Skin of body (tissue), 2 donors: Measurements from ENCODE around the gene TRIM27. TPM values are rescaled to one million over a fixed set of nuclear protein-coding genes. Genes with fewer than 3 reads are reported as not detected.
"Not testable (repeated sequence)": the region's sequence is repeated elsewhere in the genome, so short reads cannot be mapped to it uniquely, and the experiment has no call there.

Experiments
- DNase-seq: peaks from one replicate; lab custom pipeline; 2025; lab: John Stamatoyannopoulos, UW
- total RNA-seq: library from RNA; depleted of rRNA; stranded (reverse); fragments of >200 nt; gene quantifications from one replicate; pipeline ENCODE4 v1.2.3, GENCODE V29; 2014

TRIM27 gene
- total RNA-seq, 1 donor from 2014 or later = 48.0 TPM

- DNase-seq = peak; percentile 59
These were observed 27.0 kb downstream of the TRIM27 start for GRCh38 chr6:28896505-28897368.

GRCh38 chr6:28895131-28895812 is 28.5 kb downstream of the TRIM27 start:
- peak; percentile 98 for DNase-seq

DNA sequence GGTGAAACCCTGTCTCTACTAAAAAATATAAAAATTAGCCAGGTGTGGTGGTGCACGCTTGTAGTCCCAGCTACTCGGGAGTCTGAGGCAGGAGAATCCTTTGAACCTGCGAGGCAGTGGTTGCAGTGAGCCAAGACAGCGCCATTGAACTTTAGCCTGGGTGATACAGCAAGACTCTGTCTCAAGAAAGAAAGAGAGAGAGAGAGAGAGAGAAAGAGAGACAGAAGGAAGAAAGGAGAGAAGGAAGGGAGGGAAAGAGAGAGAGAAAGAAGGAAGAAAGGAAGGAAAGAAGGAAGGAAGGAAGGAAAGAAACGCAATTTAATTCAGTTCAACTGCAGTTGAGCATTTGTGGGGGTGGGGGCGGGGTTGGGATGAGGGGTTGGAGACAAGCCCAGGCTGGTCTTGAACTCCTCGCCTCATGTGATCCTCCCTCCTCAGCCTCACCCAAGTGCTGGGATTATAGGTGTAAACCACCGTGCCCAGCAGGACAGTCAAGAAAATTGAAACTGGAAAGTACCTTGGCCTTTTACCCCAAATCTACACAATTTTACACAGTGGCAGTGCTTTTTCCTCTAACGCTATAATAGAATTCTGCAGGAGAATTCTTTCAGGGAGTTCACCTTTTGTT is 30.5 kb downstream of the TRIM27 start:
- no peak for DNase-seq

- no peak for DNase-seq
These were observed 31.3 kb downstream of the TRIM27 start for GRCh38 chr6:28892525-28892924.

DNA sequence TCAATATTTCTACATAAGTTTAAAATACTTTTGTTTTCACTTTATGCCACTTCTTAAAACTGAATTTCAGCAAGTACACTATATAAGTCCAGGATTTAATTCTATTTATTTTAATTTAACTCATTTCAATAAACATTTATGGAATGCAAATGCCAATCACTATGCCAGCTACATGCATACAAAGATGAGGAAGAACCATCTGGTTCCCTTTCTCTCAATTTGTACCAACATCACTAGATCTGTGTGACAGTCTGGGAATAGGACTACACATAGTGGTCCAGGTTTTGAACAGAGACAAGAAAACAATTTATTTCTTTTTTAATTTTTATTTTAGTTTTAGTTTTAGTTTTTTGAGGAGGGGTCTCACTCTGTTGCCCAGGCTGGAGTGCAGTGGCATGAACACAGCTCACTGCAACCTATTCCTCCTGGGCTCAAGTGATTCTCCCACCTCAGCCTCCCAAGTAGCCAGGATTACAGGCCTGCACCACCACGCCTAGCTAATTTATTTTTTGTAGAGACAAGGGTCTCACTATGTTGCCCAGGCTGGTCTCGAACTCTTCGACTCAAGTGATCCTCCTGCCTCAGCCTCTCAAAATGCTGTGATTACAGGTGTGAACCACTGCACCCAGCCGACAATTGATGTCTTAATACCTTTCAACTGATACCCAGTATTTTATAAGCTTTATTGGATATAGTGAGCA is 35.8 kb downstream of the TRIM27 start:
- no peak for DNase-seq

GRCh38 chr6:28886079-28886439 is 37.7 kb downstream of the TRIM27 start:
- no peak for DNase-seq

DNA sequence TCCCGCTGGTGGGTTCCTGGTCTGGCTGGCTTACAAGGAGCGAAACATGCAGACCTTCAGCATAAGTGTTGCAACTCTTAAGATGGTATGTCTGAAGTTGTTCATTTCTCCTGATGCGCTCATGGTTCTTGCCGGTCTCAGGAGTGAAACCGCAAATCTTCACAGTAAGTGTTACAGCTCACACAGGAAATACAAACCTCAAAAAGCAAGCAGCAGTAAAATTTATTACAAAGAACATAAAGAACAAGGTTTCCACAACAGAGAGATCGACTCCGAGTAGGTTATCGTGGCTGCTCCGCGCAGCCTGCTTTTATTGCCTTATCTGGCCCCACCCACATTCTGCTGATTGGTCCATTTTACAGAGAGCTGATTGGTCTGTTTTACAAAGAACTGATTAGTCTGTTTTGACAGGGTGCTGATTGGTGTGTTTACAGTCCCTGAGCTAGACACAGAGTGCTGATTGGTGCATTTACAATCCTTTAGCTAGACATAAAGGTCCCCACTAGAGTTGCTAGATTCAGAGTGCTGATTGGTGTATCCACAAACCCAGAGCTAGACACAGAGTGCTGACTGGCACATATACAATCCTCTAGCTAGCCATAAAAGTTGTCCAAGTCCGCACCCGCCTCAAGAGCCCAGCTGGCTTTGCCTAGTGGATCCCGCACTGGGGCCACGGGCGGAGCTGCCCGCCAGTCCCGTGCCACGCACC is 39.2 kb downstream of the TRIM27 start:
- DNase-seq = no peak

- peak; percentile 77 for DNase-seq
These were observed 42.6 kb downstream of the TRIM27 start for GRCh38 chr6:28880894-28881780.

DNA sequence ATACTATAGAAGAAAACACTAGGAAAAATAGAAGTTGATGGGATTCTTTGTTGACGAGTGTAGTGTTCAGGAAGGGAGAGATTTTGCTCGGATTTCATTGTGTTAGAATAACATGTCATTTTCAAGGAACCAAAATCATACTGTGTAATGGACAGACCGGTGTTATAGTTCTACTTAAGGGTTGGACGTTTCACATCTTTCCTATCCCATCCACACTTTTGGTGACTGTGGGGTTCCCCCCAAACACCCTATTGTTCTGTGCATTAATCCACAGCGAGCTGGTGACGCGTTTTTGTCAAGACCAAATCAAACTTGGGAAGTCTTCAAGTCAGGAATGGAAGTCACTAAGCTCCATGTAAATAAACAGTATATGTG is 43.3 kb downstream of the TRIM27 start:
- no peak for DNase-seq

DNA sequence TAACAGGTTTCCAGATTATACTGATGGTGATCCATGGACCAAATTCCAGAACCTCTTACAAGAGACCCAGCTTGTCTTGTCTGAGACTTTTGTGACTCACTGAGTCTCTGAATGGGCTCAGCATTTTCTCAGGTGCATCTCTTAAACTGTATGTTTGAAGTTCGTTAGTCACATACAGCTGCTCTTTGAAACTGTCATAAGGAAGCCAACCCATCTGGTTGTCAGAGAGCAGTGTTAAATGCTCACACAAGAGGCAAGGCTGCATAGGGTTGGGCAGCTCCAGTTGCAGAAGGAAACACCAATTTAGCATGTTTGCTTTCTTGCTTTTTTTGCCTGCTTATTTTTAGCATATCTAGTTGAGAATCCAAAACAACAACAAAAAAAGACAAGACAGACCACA is 47.1 kb downstream of the TRIM27 start:
- no peak for DNase-seq

DNA sequence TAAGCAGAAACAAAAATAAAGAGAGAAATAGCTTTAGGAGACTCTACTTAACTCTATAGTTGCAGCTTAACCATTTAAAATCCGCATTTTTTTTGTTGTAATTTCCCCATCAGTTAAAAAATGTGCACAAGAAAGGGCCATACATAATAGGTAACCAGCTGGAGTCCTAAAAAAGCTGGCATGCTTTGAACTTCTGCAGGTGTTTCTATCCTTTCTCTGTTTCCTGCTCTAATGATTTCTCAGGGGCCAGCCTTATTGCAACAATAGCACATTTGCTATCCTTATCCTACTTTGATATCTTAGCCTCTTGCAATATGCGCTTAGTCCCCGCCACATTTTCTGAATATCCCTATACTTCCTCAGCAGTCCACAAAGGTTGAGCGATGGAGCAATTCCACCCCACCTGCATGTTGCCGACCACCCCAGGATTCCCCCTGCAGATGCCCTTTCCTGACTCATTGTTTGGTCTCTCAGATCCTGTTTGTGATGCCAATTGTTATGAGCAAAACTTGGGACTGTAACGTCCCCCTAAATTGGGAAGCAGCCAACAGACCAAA is 48.5 kb downstream of the TRIM27 start:
- no peak for DNase-seq

- DNase-seq = not testable (repeated sequence)
These were observed 51.5 kb downstream of the TRIM27 start for GRCh38 chr6:28872157-28872817.

- no peak for DNase-seq
These were observed 52.2 kb downstream of the TRIM27 start for GRCh38 chr6:28871335-28872156.

DNA sequence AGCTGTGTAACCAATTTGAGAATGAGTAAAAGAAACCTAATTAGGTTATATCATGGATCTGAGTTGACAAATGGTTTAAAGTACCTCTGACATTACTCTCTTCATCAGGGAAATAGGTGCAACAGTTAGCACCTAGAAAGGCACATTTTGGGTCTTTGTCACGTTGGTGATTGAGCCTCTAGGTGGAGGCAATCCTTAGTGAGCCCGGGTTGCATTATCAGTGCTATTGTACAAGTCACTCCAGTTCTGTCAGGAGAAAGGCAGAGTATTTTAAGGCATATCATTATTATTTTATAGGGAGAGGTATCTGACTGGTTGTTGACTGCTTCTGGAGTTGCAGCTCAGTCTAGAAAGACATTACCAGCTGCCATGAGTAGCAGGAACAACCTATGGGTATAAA is 54.9 kb downstream of the TRIM27 start:
- no peak for DNase-seq

DNA sequence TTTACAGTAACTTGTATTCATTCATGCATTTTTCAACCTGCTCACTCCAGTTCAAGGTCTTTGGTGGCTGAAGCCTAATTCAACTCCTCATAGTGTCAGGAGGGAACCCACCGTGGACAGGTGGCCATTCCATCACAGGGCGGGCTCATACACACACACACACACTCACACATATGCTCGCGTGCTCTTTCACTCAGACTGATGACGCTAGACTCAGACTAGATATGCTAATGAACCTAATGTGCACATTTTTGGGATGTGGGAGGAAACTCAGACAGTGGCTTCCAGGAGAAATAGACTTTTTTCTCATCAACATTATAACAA is 56.7 kb downstream of the TRIM27 start:
- peak; percentile 37 for DNase-seq

- DNase-seq = not testable (repeated sequence)
These were observed 57.3 kb downstream of the TRIM27 start for GRCh38 chr6:28866205-28867085.

DNA sequence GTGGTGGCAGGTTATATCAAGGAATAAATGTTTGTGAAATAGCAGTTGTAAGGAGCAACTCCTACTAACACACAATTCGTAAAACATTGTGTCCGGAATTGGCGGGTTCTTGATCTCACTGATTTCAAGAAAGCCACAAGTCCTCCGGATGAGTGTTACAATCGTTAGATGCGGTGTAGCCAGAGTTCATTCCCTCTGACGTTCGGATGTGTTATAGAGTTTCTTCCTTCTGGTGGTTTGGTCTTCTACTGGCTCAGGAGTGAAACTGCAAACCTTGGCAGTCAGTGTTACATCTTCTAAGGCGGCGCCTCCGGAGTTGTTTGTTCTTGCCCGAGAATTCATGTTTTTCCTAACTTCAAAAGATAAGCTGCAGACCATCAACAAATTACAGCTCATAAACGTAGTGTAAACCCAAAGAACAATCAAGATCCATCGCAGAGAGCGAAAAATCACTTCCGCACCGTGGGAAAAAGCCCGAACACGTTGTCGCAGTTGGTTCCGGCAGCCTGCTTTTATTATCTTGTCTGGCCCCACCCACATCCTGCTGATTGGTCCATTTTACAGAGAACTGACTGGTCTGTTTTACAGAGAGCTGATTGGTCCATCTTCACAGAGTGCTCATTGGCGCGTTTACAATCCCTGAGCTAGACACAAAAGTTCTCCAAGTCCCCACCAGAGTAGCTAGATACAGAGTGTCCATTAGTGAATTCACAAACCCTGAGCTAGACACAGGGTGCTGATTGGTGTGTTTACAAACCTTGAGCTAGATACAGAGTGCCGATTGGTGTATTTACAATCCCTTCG is 58.2 kb downstream of the TRIM27 start:
- DNase-seq = peak; percentile 28
